Measurements from ENCODE around the gene QDPR.

QDPR gene

DNA sequence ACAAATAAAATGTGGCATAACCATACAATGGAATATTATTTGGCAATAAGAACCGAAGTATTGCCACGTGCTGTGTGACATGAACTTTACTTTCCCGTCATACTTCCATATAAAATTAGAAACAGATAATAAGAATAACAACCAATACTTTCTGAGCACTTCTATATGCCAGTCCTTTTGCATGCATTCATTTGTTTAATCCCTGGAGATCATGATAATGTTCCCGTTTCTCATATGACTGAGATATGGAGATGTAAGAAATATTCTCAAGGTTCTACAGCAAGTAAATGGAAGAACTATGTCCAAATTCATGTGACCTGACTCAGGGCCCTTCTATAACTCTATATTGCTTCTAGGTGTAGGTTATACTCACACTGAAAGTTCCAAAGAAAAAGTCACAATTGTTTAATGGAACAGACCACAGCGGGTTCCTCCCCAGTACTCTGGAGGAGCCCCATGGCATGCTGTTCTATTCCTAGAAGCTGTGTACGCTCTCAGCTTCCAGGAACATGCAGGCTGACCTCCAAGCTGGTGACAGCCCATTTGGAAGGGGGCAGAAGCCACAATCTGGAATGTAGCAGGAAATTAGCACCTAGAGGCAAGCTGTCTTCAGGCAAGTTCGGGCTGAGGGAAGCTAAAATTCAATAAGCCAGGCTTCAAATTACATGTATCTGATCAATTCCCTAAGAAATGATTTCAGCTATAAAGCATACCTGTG is 31.5 kb downstream of the QDPR start:
- H3K4me3 ChIP-seq (ENCODE audit: low read length) = no peak overlapping the region
- no peaks in the 10 kb centered on the region for H3K27me3 ChIP-seq (ENCODE audit: control insufficient read depth, insufficient read depth, low read length)
- no peaks in the 10 kb centered on the region for H3K36me3 ChIP-seq (ENCODE audit: control insufficient read depth, insufficient read depth, low read length)
- H3K9me3 ChIP-seq (ENCODE audit: control insufficient read depth, low read length) = no peaks in the 10 kb centered on the region
- H3K4me1 ChIP-seq (ENCODE audit: control insufficient read depth, insufficient read depth, low read length) = no peaks in the 10 kb centered on the region
- H3K9ac ChIP-seq (ENCODE audit: low read length) = no peak overlapping the region

DNA sequence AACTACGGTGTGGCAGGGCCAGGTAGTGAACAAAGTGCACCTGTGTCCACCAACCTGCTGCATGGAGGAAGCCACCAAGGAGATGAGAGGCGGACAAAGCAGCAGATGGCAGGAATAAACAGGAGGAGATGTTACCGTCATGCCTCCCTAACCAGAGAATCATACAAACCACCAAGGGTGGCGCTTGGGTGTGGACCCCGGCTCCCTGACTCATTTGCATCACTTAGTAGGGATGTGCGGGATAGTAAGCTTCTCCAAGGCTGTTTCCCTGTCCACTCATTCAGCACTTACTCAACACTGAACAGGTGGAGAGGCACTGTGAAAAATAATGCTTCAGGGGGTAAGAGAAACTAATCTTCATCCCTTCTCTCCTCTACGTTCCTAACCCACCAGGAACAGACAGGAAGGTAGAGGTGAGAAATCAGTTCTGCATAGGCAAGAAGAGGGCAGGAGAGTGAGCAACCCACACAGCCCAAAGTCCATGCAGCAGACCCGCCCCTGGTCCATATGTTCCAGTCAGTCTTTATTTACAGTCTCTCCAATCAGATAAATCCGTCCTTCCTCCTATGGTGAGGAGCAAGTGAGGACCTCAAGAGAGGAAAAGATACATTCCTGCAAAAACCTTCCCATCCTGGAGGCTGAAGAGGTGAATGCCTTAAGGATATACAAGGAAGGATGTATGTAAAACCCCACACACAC is 34.0 kb downstream of the QDPR start:
- Histone ChIP-seq H3K4me3 (ENCODE audit: low read length) (no peak overlapping the region), H3K9ac (ENCODE audit: low read length) (no peak overlapping the region), H3K36me3 (ENCODE audit: control insufficient read depth, insufficient read depth, low read length) (no peaks in the 10 kb centered on the region), H3K9me3 (ENCODE audit: control insufficient read depth, low read length) (no peaks in the 10 kb centered on the region), H3K27me3 (ENCODE audit: control insufficient read depth, insufficient read depth, low read length) (no peaks in the 10 kb centered on the region), H3K4me1 (ENCODE audit: control insufficient read depth, insufficient read depth, low read length) (no peaks in the 10 kb centered on the region)

DNA sequence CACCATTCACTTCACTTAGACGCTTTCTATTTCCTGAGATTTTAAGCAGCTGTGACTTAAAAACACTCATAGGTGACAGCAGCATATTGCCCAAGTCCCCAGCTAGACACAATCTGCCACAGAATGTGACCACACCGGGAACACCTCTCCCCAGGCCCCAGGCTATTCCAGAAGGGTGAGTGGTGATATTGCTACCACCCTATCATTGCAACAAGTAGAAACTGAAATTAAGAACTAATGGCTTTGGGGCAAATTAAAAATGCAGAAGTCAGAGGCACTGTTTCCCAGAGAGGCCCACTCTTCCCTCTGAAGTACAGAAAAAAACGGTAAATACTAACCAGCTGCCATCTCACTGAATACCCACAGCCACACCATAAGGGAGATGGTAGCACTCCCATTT is 35.0 kb downstream of the QDPR start:
- Histone ChIP-seq H3K4me1 (ENCODE audit: control insufficient read depth, insufficient read depth, low read length) (no peaks in the 10 kb centered on the region), H3K4me3 (ENCODE audit: low read length) (no peak overlapping the region), H3K9me3 (ENCODE audit: control insufficient read depth, low read length) (no peaks in the 10 kb centered on the region), H3K9ac (ENCODE audit: low read length) (no peak overlapping the region), H3K27me3 (ENCODE audit: control insufficient read depth, insufficient read depth, low read length) (no peaks in the 10 kb centered on the region), H3K36me3 (ENCODE audit: control insufficient read depth, insufficient read depth, low read length) (no peaks in the 10 kb centered on the region)

DNA sequence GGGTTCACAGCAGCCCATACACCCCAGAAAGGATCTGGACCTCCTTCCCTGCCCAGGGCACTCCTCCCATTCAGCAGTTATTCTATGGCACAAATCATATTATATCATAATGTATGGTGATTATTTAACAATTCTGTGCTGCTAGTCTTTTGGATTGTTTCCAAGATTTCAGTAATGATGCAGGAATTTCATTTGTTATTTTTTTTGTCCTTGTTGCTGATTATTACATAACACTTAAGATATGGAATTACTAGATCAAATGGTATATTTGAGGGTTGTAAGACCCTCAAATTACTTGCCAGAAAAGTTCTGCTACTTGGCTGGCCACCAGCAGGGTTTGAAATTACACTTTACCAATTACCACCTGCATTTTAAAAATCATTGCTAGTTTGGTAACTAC is 36.4 kb downstream of the QDPR start:
- Histone ChIP-seq H3K9me3 (ENCODE audit: control insufficient read depth, low read length) (no peaks in the 10 kb centered on the region), H3K9ac (ENCODE audit: low read length) (no peak overlapping the region), H3K27me3 (ENCODE audit: control insufficient read depth, insufficient read depth, low read length) (no peaks in the 10 kb centered on the region), H3K4me3 (ENCODE audit: low read length) (no peak overlapping the region), H3K4me1 (ENCODE audit: control insufficient read depth, insufficient read depth, low read length) (no peaks in the 10 kb centered on the region), H3K36me3 (ENCODE audit: control insufficient read depth, insufficient read depth, low read length) (no peaks in the 10 kb centered on the region)

DNA sequence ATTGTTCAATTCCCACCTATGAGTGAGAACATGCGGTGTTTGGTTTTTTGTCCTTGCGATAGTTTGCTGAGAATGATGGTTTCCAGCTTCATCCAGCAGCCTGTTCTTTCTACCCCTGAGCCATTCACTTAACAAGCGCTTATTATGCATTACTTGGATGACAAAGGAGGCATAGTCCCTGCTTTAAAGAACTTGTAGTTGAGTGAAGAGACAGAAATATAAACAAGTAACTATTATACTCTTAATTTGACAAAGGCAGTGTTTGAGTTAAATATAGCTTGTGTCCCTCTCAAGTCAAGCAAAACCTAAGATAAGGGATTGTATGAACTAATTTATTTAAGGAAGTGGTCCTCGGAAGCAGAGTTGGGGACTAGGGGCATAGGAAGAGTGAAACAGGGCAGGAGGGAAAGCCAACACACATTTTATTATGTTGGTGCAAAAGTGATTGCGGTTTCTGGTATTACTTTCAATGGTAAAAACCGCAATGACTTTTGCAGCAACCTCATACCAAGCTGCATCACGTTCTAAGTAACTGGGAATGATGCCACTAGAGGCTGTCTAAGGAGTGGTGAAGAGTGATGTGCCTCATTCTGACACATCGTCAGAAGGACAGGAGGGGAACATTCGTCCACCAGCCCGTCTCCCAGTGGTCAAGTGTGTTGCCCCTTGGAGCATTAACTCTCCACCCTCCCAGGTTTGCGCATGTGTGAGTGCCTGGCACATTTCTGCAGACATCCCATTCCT is 41.8 kb downstream of the QDPR start:
- no peaks in the 10 kb centered on the region for H3K4me1 ChIP-seq (ENCODE audit: control insufficient read depth, insufficient read depth, low read length)
- H3K36me3 ChIP-seq (ENCODE audit: control insufficient read depth, insufficient read depth, low read length) = no peaks in the 10 kb centered on the region
- no peaks in the 10 kb centered on the region for H3K27me3 ChIP-seq (ENCODE audit: control insufficient read depth, insufficient read depth, low read length)
- H3K4me3 ChIP-seq (ENCODE audit: low read length) = no peak overlapping the region
- H3K9ac ChIP-seq (ENCODE audit: low read length) = no peak overlapping the region
- H3K9me3 ChIP-seq (ENCODE audit: control insufficient read depth, low read length) = no peaks in the 10 kb centered on the region

- Histone ChIP-seq H3K27me3 (ENCODE audit: control insufficient read depth, insufficient read depth, low read length) (no peaks in the 10 kb centered on the region), H3K9ac (ENCODE audit: low read length) (no peak overlapping the region), H3K4me1 (ENCODE audit: control insufficient read depth, insufficient read depth, low read length) (no peaks in the 10 kb centered on the region), H3K4me3 (ENCODE audit: low read length) (no peak overlapping the region), H3K36me3 (ENCODE audit: control insufficient read depth, insufficient read depth, low read length) (no peaks in the 10 kb centered on the region), H3K9me3 (ENCODE audit: control insufficient read depth, low read length) (no peaks in the 10 kb centered on the region)
Measured at GRCh38 chr4:17468619-17469221, 43.2 kb downstream of the QDPR start.

DNA sequence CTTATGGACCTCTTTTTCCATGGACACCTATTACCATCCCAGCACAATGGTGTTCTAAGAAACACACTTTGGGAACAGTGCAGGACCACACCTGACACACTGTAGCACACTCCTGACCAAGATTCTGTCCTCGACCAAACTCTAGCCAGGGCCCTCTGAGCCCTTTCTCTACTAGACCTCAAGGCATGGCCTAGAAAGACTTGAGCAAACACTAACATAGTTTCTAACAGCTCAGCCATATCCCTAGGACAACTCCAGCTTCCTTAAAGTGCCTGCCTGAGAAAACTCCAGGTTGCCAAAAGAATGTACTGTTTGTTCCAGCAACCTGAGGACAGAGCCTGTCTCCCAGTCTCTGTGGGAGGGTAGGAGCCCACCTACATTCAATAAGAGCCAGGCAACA is 48.3 kb downstream of the QDPR start:
- no peaks in the 10 kb centered on the region for H3K36me3 ChIP-seq (ENCODE audit: control insufficient read depth, insufficient read depth, low read length)
- H3K9me3 ChIP-seq (ENCODE audit: control insufficient read depth, low read length) = no peaks in the 10 kb centered on the region
- H3K27me3 ChIP-seq (ENCODE audit: control insufficient read depth, insufficient read depth, low read length) = no peaks in the 10 kb centered on the region
- no peaks in the 10 kb centered on the region for H3K4me1 ChIP-seq (ENCODE audit: control insufficient read depth, insufficient read depth, low read length)
- H3K4me3 ChIP-seq (ENCODE audit: low read length) = no peak overlapping the region
- H3K9ac ChIP-seq (ENCODE audit: low read length) = no peak overlapping the region

GRCh38 chr4:17450269-17450804 is 61.6 kb downstream of the QDPR start:
- H3K36me3 ChIP-seq (ENCODE audit: control insufficient read depth, insufficient read depth, low read length) = no peaks in the 10 kb centered on the region

GRCh38 chr4:17448689-17449088 is 63.2 kb downstream of the QDPR start:
- H3K4me3 ChIP-seq (ENCODE audit: low read length) = no peak overlapping the region
- H3K36me3 ChIP-seq (ENCODE audit: control insufficient read depth, insufficient read depth, low read length) = no peaks in the 10 kb centered on the region
- no peaks in the 10 kb centered on the region for H3K27me3 ChIP-seq (ENCODE audit: control insufficient read depth, insufficient read depth, low read length)
- H3K4me1 ChIP-seq (ENCODE audit: control insufficient read depth, insufficient read depth, low read length) = no peaks in the 10 kb centered on the region
- no peaks in the 10 kb centered on the region for H3K9me3 ChIP-seq (ENCODE audit: control insufficient read depth, low read length)
- no peak overlapping the region for H3K9ac ChIP-seq (ENCODE audit: low read length)

More at GRCh38 chr4:17450269-17450804, 61.6 kb downstream of the QDPR start:
- Histone ChIP-seq H3K27me3 (ENCODE audit: control insufficient read depth, insufficient read depth, low read length) (no peaks in the 10 kb centered on the region), H3K4me1 (ENCODE audit: control insufficient read depth, insufficient read depth, low read length) (no peaks in the 10 kb centered on the region), H3K4me3 (ENCODE audit: low read length) (no peak overlapping the region), H3K9ac (ENCODE audit: low read length) (no peak overlapping the region), H3K9me3 (ENCODE audit: control insufficient read depth, low read length) (peaks cover 3% of the 10 kb centered on the region)

- Histone ChIP-seq H3K4me3 (ENCODE audit: low read length) (no peak overlapping the region), H3K36me3 (ENCODE audit: control insufficient read depth, insufficient read depth, low read length) (no peaks in the 10 kb centered on the region), H3K4me1 (ENCODE audit: control insufficient read depth, insufficient read depth, low read length) (no peaks in the 10 kb centered on the region), H3K27me3 (ENCODE audit: control insufficient read depth, insufficient read depth, low read length) (no peaks in the 10 kb centered on the region), H3K9ac (ENCODE audit: low read length) (no peak overlapping the region), H3K9me3 (ENCODE audit: control insufficient read depth, low read length) (no peaks in the 10 kb centered on the region)
Measured at GRCh38 chr4:17447675-17448298, 64.1 kb downstream of the QDPR start.

DNA sequence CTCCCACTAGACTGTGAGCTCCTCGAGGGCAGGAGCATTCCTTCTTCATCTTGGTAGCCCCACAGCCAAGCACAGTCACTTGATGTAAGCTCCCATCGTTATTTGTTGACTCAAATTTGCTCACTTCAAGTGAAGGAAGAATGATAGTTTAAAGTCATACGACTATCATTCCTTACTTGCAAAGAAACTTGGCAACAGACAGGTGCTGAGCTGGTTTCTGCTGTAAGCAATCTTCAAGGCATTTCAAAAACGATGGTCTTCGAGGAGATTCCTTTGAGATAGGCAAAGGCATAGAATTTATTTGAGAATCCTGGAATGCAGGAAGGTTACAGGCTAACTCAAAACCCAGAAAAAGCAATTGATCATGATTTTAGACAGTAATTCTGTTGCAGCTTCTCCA is 64.8 kb downstream of the QDPR start:
- Histone ChIP-seq H3K9me3 (ENCODE audit: control insufficient read depth, low read length) (no peaks in the 10 kb centered on the region), H3K27me3 (ENCODE audit: control insufficient read depth, insufficient read depth, low read length) (no peaks in the 10 kb centered on the region), H3K36me3 (ENCODE audit: control insufficient read depth, insufficient read depth, low read length) (no peaks in the 10 kb centered on the region), H3K4me3 (ENCODE audit: low read length) (no peak overlapping the region), H3K9ac (ENCODE audit: low read length) (no peak overlapping the region), H3K4me1 (ENCODE audit: control insufficient read depth, insufficient read depth, low read length) (no peaks in the 10 kb centered on the region)
